ENCODE measurements around the gene EPN2.

- TF ChIP-seq, protein P1, sequence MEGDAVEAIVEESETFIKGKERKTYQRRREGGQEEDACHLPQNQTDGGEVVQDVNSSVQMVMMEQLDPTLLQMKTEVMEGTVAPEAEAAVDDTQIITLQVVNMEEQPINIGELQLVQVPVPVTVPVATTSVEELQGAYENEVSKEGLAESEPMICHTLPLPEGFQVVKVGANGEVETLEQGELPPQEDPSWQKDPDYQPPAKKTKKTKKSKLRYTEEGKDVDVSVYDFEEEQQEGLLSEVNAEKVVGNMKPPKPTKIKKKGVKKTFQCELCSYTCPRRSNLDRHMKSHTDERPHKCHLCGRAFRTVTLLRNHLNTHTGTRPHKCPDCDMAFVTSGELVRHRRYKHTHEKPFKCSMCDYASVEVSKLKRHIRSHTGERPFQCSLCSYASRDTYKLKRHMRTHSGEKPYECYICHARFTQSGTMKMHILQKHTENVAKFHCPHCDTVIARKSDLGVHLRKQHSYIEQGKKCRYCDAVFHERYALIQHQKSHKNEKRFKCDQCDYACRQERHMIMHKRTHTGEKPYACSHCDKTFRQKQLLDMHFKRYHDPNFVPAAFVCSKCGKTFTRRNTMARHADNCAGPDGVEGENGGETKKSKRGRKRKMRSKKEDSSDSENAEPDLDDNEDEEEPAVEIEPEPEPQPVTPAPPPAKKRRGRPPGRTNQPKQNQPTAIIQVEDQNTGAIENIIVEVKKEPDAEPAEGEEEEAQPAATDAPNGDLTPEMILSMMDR (IDR thresholded peaks at IDR 0.05 in 4 of 5, conservative IDR thresholded peaks at IDR 0.05 in 1 of 5), result no peak
- TF ChIP-seq POLR2A (IDR thresholded peaks at IDR 0.05), result no peak
These were observed 134.3 kb downstream of the EPN2 start for GRCh38 chr17:19371259-19372010.
